ENCODE results near the gene SRSF4. TPM values are rescaled to one million over a fixed set of nuclear protein-coding genes. Genes with fewer than 3 reads are reported as not detected.
"Not testable (repeated sequence)": the region's sequence is repeated elsewhere in the genome, so short reads cannot be mapped to it uniquely, and the experiment has no call there.

SRSF4 gene
- total and polyA plus RNA-seq, 11 donors: 40.4 to 54.6 (median 49.0) TPM

GRCh38 chr1:29222686-29223085 is 41.0 kb upstream of the SRSF4 start:
- 97 to 100% (median 100%) methylated on average over 1 of the region's 1 CpG for WGBS, 4 donors
- ATAC-seq (no peak), DNase-seq (no peak)
- no peak overlapping the region for H3K27ac ChIP-seq
- no peaks in the 10 kb centered on the region for H3K4me1 ChIP-seq
- H3K4me3 ChIP-seq: no peak overlapping the region
- no peak for TF ChIP-seq CTCF (IDR thresholded peaks at IDR 0.05)
- TF ChIP-seq POLR2A (IDR thresholded peaks at IDR 0.05): no peak
- H3K36me3 ChIP-seq: peaks cover 0 to 34% (median 7%) of the 10 kb centered on the region in 9 donors
- H3K27me3 ChIP-seq: no peaks in the 10 kb centered on the region
- H3K9me3 ChIP-seq: no peaks in the 10 kb centered on the region
- intact Hi-C loops (cut with DNase I): no loop called here

- intact Hi-C loops (cut with DNase I): not testable (repeated sequence)
Observed at GRCh38 chr1:29222260-29222659, 40.6 kb upstream of the SRSF4 start.

GRCh38 chr1:29221296-29221695 is 39.6 kb upstream of the SRSF4 start:
- H3K36me3 ChIP-seq: peaks cover 0 to 39% (median 8%) of the 10 kb centered on the region in 9 donors

More at GRCh38 chr1:29222260-29222659, 40.6 kb upstream of the SRSF4 start:
- 89 to 91% (median 89%) methylated on average over 6 of the region's 6 CpGs for WGBS, 4 donors
- DNase-seq, H3K4me1 ChIP-seq, H3K9me3 ChIP-seq, H3K4me3 ChIP-seq, H3K27me3 ChIP-seq, ATAC-seq, H3K27ac ChIP-seq: not testable (repeated sequence)
- H3K36me3 ChIP-seq: peaks cover 0 to 36% (median 7%) of the 10 kb centered on the region in 9 donors

DNA sequence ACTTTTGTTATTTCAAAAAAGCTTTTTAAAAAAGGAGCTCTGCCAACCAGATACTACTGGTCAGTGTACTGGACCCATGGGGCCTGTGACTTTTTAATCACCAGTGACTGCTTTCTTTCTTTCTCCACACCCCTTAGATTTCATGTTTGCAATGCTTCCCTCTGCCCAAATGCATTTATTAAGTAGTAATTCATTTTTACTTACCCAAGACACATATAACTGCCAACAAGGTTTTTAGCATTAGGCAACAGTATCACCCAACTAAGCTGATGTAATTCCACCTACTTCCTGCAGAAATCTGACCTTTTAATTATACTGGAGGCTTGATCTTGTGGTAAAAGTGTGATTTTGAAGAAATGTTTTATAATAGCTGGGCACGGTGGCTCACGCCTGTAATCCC is 36.5 kb upstream of the SRSF4 start:
- Histone ChIP-seq H3K9me3 (no peaks in the 10 kb centered on the region), H3K4me3 (no peak overlapping the region), H3K36me3 (peaks cover 0 to 66% (median 35%) of the 10 kb centered on the region in 9 donors), H3K27ac (no peak overlapping the region), H3K27me3 (no peaks in the 10 kb centered on the region), H3K4me1 (no peaks in the 10 kb centered on the region)
- no peak for TF ChIP-seq POLR2A (IDR thresholded peaks at IDR 0.05)
- TF ChIP-seq CTCF (IDR thresholded peaks at IDR 0.05): no peak
- WGBS, 4 donors: 69 to 97% (median 92%) methylated on average over 2 of the region's 2 CpGs
- ATAC-seq (no peak), DNase-seq (no peak)
- intact Hi-C loops (cut with DNase I): no loop called here

More at GRCh38 chr1:29221296-29221695, 39.6 kb upstream of the SRSF4 start:
- TF ChIP-seq CTCF (IDR thresholded peaks at IDR 0.05) (no peak), POLR2A (IDR thresholded peaks at IDR 0.05) (no peak)
- H3K4me1 ChIP-seq: no peaks in the 10 kb centered on the region
- ATAC-seq: no peak
- 90 to 95% (median 91%) methylated on average over 3 of the region's 3 CpGs for WGBS, 4 donors
- intact Hi-C loops (cut with DNase I): no loop called here
- no peaks in the 10 kb centered on the region for H3K27me3 ChIP-seq
- no peaks in the 10 kb centered on the region for H3K9me3 ChIP-seq
- H3K27ac ChIP-seq: no peak overlapping the region
- H3K4me3 ChIP-seq: no peak overlapping the region
- DNase-seq: no peak

DNA sequence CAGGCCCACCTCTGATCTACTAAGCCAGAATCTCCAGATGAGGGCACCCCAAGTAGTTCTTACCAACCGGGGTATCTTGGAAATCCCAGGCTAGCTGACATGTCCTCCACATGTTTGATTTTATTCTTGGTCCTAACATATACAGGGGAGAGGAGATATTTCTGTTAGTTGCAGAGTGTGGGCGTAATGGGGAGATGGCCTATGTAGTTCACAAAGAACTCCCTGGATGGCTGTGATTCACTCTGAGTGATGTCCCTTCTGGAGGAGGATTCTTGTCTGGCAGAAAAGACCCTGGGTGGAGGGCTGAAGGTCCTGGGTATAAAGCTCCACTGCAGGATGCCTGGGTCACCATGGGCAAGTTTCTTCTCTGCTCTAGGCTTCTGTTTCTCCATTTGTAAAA is 35.9 kb upstream of the SRSF4 start:
- H3K27ac ChIP-seq: no peak overlapping the region
- WGBS, 4 donors: 97 to 100% (median 98%) methylated on average over 2 of the region's 2 CpGs
- H3K9me3 ChIP-seq: no peaks in the 10 kb centered on the region
- no peak for DNase-seq
- peaks cover 0 to 5% (median 0%) of the 10 kb centered on the region in 12 donors for H3K4me1 ChIP-seq
- intact Hi-C loops (cut with DNase I): no loop called here
- H3K4me3 ChIP-seq: no peak overlapping the region
- no peaks in the 10 kb centered on the region for H3K27me3 ChIP-seq
- TF ChIP-seq POLR2A (IDR thresholded peaks at IDR 0.05) (no peak), CTCF (IDR thresholded peaks at IDR 0.05) (no peak)
- peaks cover 0 to 68% (median 41%) of the 10 kb centered on the region in 9 donors for H3K36me3 ChIP-seq
- no peak for ATAC-seq
